Activated CD4-positive, CD25-positive, alpha-beta regulatory T cell treated with anti-CD3 and anti-CD28 coated beads, Interleukin-2, amount 50 U/mL, for 24 hours (primary cell): ENCODE results near the gene F3.
"Not testable (repeated sequence)": the region's sequence is repeated elsewhere in the genome, so short reads cannot be mapped to it uniquely, and the experiment has no call there.

Source experiments
- ATAC-seq, 2 donors: fragments of 150-1000 bp; cut with Tn5 transposase; one replicate each; pipeline ENCODE4 v1.10.0; 2021; ENCODE audit warnings: mild to moderate bottlenecking in 1 of 2, moderate library complexity in 1 of 2

The F3 gene

DNA sequence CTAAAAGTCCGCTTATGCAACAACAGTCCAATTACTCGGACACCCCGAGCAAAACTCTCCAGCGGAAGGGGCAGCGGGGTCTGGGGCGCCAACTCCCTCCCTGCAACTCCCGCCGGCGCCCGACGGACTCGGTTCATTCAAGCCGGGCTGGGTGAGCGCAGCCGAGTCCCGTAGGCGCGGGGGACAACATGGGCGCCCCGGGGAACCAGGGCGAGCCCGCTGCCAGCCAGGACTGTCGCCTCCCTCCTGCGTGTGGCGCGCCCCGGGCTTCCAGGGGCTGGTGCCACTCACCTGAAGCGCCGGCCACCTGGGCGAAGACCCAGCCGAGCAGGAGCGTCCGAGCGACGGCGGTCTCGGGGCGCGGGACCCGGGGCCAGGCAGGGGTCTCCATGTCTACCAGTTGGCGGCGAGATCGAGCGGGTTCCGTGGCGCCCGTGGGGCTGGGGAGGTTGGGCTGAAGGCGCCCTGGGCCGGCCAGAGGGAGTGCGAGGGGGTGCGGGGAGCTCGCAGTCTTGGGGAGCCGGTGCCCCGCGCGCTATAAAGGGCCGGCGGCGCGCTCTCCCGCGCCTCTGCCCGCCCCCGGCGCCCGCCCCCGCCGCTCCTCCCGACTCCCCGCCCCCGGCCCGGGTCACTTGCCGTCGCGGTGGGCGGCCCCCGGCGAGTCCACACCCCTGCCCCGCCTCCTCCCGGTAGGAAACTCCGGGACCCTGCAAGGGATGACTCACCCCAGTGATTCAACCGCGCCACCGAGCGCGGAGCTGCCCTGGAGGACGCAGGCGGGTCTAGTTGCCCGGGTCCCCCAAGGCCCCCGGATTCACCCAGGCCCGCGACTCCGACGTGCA, at the start of gene F3:
Gene F3 (minus strand): TSS at position 514 of the 842 bp plus-strand sequence. CDS start 123 bp downstream, at position 391.
- peak; percentile 91 to 94 for ATAC-seq

DNA sequence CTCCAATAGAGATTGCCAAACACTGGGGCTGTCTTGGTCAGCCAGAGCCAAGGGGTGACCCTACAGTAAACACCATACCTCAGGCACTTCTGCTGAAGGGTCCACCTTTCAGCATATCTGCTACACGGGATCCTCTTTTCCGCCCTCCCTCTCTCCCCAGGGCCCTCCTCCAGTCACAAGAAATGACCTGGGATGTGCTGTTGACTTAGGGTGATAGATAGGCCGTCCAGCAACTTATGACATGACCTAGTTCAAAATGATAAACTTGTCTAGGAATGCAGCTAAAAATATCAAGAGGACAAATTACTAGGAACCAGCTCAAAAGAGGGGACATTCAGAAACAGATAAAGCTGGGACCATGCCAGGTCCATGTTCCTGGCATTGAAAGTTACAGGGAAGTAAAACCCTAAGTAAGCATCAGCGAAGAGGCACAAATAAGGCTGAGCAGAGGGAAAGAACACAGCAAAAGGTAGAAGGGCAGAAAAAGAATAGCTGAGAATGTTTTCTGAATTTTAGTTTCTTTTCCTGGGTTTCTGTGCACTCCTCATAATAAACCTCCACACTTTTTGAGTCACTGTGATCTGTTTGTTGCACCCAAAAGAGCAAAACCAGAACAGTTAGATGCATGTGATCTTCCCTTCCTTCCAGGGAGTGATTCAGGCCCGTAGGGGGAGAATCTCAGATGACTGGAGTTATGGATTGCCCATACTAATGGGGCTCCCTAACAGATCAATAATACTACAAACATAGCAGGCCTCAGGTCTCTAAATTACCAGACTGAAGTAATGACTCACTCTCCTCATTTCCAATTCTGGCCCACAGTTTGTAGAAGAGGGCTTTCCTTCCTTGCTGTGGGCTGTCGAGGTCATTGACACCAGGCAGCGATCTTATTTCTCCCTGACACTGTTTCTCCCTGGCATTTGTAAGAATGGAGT, 48.9 kb upstream of the F3 start:
- no peak for ATAC-seq

DNA sequence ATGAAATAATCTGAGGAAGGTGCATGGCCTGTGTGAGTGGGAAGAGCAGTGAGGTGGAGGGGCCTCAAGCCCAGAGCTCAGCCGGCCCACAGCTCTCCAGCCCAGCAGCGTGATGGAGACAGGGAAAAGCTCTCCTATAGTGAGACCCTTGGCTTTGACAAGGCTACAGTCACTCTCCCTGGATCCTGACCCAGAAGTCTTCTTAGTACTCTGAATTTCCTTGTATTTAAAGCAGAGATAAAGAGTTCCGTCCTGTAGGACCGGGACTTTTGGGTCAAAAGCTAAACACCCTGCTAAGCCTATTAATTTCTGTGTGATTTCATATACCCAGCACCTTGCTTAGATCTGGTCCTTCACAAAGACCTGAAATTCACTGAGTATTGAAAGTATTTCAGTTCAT, 48.2 kb upstream of the F3 start:
- no peak for ATAC-seq

DNA sequence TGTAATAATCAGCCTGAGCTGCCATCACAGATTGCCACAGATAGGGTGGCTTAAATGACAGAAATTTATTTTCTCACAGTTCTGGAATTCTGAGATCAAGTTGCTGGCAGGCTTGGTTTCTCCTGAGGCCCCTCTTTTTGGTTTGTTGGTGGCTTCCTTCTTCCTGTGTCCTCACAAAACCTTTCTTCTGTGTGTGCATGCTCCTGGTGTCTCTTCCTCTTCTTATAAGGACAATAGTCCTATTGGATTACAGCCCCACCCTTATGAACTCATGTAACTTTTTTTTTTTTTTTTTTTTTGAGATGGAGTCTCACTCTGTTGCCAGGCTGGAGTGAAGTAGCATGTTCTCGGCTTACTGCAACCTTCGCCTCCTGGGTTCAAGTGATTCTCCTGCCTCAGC, 41.0 kb upstream of the F3 start:
- no peak for ATAC-seq

DNA sequence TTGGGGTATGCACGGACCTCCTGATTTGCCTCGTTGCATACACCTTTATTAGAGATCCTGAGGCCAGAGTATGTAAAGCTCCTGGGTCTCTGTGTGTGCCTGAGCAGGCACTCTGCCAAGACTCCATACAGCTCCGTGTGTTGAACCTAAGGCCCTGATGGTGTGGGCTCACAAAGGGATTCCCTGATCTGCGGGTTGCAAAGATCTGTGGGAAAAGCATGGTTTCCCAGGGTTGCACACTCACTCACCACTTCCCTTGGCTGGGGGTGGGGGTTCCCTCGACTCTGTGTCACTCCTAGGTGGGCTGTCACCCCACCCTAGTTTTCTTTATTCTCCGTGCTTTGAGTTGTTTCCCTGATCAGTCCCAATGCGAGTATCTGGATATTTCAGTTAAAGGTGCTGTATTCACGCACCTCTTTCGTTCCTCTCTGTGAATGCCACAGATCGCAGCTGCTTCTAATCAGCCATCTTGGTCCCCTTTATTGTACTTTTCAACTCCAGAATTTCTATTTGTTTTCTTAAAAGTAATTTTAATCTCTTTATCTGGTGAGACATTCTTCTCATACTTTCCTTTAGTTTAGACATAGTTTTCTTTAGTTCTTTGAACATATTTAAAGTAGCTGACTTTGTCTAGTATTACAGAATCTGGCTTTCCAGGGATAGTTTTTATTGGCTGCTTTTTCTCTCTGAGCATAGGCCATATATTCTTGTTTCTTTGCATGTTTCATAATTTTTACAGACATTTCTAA, 39.0 kb upstream of the F3 start:
- ATAC-seq: no peak

DNA sequence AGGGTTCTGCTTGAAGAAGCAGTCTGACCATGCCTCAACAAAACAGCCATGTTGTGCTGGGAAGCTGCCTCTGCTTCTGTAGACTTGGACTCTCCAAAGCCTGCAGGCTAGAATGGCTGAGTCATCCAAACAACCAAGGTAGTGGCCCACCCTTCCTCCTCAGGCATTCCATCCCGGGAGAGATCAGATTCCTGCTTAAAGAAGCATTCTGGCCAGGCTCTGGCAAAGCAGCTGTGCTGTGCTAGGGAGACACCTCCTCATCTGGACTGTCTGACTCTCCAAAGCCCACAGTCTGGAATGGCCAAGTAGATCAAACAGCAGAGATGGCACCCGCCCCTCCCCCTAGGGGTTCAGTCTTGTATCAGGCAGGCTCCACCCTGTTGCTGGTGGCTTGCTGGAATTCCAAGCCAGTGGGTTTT, 38.3 kb upstream of the F3 start:
- ATAC-seq: no peak

DNA sequence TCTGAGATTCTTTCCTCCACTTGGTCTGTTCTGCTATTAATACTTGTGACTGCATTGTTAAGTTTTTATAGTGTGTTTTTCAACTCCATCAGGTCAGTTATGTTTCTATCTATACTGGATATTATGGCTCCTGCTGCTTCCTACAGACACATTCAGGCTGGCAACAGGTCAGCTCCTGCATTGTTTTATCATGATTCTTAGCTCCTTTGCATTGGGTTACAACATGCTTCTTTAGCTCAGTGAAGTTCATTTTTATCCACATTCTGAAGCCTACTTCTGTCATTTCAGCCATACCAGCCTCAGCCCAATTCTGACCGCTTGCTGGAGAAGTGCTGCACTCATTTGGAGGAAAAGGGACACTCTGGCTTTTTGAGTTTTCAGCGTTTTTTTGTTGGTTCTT, 37.3 kb upstream of the F3 start:
- no peak for ATAC-seq

DNA sequence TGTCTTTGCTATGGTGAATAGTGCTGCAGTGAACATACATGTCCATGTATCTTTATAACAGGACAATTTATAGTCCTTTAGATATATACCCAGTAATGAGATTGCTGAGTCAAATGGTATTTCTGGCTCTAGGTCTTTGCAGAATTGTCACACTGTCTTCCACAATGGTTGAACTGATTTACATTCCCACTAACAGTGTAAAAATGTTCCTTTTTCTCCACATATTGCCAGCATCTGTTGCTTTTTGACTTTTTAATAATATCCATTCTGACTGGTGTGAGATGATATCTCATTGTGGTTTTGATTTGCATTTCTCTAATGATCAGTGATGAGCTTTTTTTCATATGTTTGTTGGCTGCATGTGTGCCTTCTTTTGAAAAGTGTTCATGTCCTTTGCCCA, 32.4 kb upstream of the F3 start:
- ATAC-seq: not testable (repeated sequence)

DNA sequence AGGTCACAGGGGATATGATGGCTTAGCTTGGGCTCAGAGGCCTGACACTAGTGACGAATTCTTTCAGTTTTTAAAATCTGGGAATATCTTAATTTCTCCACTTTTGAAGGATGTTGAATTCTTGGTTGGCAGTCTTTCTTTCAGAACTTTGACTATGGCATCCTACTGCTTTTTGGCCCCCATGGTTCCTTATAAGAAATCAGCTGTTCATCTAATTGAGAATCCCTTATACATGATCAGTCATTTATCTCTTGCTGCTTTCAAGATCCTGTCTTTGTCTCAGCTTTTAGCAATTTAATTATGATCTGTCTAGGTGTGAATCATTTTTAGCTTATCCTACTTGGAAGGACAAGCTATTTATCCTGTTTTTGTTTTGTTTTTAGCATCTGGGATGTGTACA, 31.2 kb upstream of the F3 start:
- no peak for ATAC-seq

DNA sequence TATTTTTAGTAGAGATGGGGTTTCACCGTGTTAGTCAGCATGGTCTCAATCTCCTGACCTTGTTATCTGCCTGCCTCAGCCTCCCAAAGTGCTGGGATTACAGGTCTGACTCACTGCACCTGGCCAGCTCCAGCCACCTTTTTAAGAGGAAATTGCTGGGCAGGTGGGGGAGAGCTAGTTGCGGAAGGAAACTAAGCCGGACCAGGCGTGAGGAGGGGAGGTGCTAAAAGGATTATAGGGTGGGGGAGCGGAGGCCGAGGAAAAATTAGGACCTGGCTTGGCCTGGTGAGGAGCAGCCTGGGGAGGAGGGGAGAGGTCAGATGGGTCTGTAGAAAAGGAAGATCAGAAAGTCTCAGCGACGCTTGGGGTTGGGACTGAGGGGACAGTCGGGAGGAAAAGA, 29.4 kb upstream of the F3 start:
- ATAC-seq: not testable (repeated sequence)

DNA sequence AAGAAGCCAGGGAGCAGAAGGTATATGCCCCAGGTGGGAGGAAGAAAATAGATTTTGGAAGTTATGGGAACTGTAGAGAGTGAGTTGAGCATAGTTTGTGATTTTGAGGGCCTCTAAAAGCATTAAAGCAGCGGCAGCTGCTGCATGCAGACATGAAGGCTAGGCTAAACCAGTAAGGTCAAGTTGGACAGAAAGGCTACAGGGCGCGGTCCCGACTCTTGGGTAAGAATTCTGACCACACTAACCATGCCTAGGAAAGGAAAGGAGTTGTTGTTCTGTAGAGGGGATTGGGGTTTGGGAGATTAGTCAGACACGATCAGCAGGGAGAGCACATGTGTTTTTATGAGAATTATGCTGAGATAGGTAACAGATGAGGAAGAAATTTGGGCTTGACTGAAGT, 27.2 kb upstream of the F3 start:
- ATAC-seq: not testable (repeated sequence)

DNA sequence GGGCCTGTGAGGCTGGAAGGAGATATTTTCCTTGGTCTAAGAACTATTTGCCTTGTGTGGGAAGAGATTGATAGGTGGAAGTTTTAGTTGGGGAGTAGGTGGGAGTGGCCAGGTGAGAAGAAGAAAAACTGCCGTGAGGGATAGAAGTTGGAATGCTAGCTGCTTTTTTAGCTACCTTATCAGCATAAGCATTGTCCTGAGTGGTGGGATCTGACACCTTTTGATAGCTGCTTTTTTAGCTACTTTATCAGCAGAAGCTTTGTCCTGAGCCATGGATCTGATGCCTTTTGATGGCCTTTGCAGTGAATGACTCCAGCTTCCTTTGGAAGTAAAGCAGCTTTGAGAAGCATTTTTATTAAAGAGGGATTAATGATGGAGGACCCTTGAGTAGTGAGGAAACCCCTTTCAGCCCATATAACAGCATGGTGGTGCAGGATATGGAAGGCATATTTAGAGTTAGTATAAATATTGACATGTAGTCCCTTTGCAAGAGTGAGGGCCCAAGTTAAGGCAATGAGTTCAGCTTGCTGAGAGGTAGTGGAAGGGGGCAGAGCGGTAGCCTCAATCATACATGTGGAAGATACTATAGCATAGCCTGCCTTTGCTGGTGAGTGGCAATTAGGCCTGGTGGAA, 26.5 kb upstream of the F3 start:
- ATAC-seq: not testable (repeated sequence)

DNA sequence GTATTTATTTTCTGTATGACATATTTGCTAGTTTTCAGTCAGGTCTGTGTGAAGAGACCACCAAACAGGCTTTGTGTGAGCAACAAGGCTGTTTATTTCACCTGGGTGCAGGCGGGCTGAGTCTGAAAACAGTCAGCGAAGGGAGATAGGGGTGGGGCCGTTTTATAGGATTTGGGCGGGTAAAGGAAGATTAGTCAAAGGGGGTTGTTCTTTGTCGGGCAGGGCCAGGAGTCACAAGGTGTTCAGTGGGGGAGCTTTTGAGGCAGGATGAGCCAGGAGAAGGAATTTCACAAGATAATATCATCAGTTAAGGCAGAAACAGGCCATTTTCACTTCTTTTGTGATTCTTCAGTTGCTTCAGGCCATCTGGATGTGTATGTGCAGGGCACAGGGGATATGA, 24.9 kb upstream of the F3 start:
- ATAC-seq: not testable (repeated sequence)

DNA sequence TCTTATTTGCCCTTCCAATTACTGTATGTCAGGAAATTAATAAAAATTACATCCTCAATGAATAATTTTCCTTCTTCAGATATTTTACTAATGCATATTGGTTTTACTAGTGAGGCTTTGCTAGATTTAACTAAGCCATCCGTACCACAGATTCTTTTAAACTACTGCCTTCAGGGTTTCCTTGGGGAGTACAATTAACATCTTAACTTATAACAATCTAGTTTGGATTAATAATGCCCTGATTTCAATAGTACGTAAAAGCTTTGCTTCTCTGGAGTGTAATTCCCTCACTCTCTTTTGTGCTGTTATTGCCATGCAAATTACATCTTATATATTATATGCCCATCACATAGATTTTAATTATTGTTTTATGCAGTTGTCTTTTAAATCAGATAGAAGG, 24.3 kb upstream of the F3 start:
- ATAC-seq: no peak

DNA sequence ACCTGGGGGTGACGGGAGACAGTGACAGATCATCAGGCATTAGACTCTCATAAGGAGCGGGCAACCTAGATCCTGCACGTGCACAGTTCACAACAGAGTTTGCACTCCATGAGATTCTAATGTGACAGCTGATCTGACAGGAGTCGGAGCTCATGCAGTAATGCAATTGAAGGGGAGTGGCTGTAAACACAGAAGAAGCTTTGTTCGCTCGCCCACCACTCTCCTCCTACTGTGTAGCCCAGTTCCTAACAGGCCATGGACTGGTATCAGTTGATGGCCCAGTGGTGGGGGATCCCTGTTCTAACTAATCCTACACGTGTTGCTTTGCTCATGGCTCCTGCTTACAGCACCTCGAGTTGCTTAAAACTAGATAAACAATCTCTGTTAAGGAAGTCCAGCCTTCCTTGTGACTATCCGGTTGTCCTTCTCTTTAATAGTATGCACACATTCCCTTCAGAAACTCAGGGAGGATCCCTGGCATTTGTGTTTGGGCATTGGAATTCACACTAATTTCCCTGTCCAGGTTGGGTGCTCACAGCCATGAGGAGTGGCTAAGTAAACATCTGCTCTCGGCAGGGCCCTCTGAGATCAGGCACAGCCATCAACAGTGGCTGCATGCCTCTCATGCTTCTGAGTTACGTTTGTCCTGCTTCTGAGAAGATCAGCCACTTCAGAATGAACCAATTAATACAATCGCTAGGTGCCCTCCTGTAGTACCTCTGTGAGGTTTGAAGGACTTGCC, 21.1 kb upstream of the F3 start:
- no peak for ATAC-seq

DNA sequence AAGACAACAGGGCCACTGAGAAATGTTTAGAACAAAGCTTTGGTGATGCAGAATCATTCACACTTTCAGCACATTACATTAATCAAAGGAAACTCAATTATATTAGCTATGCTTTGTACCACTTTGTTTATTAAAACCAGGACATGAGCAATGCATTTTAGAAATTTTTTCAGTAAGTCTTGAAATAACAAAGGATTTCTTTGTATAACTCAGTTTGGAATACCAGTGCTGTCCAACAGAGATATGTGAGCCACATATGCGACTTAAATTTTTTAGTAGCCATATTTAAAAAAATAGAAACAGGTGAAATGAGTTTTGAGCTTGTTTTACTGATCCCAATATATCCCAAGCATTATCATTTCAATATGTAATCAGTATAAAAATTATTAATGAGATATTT, 18.8 kb upstream of the F3 start:
- ATAC-seq: no peak

DNA sequence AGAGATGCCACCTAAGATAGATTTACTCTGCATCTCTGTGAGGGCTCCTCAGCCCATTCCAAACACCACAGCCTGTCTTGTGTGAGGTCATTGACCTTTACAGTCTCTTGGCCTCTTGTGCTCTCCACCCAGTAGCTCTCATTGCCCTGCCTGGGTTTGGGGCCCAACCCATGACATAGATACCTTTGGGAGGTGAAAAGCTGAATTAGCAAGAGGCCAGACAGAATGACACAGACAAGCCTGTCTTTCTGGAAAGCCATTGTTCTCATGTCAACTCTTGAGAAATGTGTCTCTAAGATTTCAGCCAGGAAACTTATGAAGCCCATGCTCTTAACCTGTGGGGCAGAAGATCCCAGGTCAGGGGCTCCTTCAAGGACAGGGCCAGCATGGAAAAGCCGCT, 18.4 kb upstream of the F3 start:
- ATAC-seq: no peak

DNA sequence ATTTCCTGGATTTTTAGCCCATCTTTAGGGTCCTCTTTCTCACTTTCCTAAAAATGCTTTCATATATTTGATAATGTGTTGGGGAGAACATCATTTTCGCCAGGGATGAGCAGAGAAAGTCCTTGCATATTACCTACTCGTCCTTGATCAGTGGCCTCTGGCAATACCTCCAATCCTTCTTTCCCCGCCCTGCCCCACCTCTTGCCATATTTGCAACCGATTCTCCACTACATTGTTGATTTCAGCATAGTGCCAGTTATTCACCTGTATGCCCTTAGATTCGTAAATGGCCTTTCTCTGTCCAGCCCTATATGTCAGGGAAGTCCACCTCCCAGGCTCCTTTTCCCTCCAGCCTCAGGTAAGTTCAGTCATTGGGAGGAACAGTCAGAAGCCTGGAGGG, 13.5 kb upstream of the F3 start:
- ATAC-seq: no peak

DNA sequence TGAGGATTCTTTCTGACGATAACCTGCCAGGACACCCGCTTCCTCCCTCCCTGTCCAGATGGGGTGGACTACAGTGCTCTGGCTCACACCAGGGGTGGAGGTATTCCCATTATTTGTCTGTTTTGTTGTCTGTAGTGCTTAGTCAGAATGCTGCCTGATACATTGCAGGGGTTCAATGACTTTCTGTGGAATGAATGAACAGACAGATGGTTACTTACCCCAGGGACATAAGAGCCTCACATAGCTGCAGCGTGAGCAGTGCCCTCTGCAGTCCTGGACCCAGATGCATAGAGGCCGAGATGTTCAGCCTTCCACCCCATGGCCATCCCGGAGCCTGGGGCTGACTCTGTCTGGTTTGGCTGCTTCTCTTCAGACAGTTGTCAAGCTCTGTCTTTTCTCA, 13.0 kb upstream of the F3 start:
- ATAC-seq: no peak

DNA sequence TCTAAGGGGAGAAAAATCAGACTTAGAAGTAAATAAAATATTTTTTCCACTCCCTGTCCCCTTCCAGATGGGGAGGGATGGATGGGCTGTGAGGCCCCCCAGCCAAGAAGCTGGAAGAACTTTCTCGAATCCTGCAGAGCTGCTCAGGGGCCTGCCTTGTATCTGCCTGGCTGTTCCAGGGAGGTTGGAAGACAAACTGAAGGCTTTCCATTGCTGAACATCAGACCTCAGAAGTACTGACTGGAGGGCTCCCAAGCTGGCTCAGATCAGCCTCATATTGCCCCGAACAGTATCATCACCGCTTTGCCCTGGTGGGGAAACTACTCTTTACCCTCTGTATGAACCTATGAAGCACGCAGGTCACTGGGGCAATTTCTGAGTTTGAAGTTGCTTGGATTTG, 12.4 kb upstream of the F3 start:
- no peak for ATAC-seq

DNA sequence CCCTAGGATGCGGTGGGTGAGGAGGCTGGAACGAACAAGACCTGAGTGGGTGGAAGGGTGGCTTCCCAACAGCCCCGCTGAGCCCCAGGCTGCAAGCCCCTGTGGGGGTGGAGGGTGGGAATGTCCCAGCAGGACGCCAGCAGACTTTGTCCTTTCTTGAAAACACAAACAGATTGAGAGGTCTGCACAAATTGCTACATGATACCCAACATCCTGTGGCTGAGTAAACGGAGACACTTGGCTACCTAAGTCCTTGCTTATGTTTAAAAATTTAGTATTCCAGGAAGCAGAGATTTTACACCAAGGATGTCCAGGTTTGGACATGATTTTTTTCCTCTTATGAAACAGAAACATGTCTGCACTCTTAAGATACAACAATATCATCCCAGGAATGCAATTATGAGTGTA, 11.8 kb upstream of the F3 start:
- ATAC-seq: no peak

DNA sequence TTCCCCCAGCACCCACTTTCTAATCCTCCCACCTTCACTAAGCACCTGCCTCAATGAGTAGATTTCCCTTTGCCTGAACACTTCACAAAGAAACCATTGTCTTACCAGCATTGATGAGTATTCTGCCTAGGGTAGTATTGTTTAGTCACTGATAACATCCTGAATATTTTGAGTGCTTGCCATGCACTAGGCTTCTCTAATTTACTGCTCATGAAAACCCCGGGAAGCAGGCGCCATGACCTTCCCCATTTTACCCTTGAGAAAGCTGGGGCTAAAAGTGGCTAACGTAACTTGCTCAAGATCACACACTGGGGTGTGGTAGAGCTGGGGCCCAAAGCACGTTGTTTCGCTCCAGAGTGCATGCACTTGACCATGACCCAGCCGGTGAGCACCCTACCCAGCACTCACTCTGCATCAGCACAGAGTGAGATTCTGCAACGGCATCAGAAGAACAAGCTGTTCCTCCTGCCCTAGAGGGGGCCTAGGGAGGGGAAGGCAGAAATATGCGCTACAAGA, 10.6 kb upstream of the F3 start:
- no peak for ATAC-seq
